A549 (cell line): ENCODE measurements around the gene FKBP3. TPM values are rescaled to one million over a fixed set of nuclear protein-coding genes. Genes with fewer than 3 reads are reported as not detected.

ENCODE experiments used
- ATAC-seq, 2 experiments: fragments of 200-7000 bp in 1 of 2; fragments of >200 bp in 1 of 2; cut with Nextera tagmentation in 1 of 2; cut with Tn5 transposase in 1 of 2; 3 replicates each; pipeline versions ENCODE4 v1.8.0 to v1.9.1; 2018 to 2020; ENCODE audit warnings: mild to moderate bottlenecking in 1 of 2, moderate library complexity in 1 of 2
- CTCF ChIA-PET: fragments of 300-600 bp; sonication (Branson Sonifier 250); formaldehyde crosslinking; extraction: SDS; loops from one replicate; lab custom pipeline; 2021; ENCODE audit warnings: antibody characterized with exemption, inconsistent platforms; lab: Yijun Ruan, JAX
- POLR2A ChIA-PET: fragments of 350-600 bp; formaldehyde crosslinking; extraction: SDS; loops from one replicate; lab custom pipeline; 2021; ENCODE audit warnings: antibody characterized with exemption, inconsistent platforms; lab: Yijun Ruan, JAX
- DNase-seq, 2 experiments: peaks; one replicate each; pipeline versions ENCODE4 v3.0.0 to v3.0.0-alpha.2; 2011 to 2016; ENCODE audit warnings: low read depth in 1 of 2, low spot score in 1 of 2
- FAIRE-seq: peaks from 2 replicates; lab custom pipeline; 2011; peaks lifted over from hg19 to GRCh38; lab: Jason Lieb, UNC
- H3K27ac ChIP-seq, 2 experiments: fragments of >200 bp; sonication (Bioruptor Twin); formaldehyde crosslinking; 3 replicates each; pipeline ENCODE4 v1.5.1; 2016 to 2017
- H3K4me1 ChIP-seq: fragments of >200 bp; sonication (Bioruptor Twin); formaldehyde crosslinking; 3 replicates; pipeline ENCODE4 v1.6.1; 2016
- H3K4me2 ChIP-seq: fragments of >200 bp; sonication (Bioruptor Twin); formaldehyde crosslinking; 3 replicates; pipeline ENCODE4 v1.6.1; 2016
- H3K4me3 ChIP-seq: fragments of >200 bp; sonication (Bioruptor Twin); formaldehyde crosslinking; 3 replicates; pipeline ENCODE4 v1.5.1; 2016
- H3K9me3 ChIP-seq: fragments of >200 bp; sonication (Bioruptor Twin); formaldehyde crosslinking; 3 replicates; pipeline ENCODE4 v1.6.1; 2016
- BCL3 ChIP-seq: fragments of >200 bp; sonication (Bioruptor Twin); formaldehyde crosslinking; IDR thresholded peaks from 3 replicates; pipeline ENCODE4 v1.6.1; 2016
- BHLHE40 ChIP-seq: IDR thresholded peaks from 2 replicates; pipeline ENCODE4 v1.6.1; 2012; ENCODE audit warnings: low read depth, low read length, inconsistent platforms
- CBX2 ChIP-seq: fragments of 200-600 bp; sonication (generic); IDR thresholded peaks from 2 replicates; pipeline ENCODE4 v1.6.1; 2016; ENCODE audit warnings: low read depth, mild to moderate bottlenecking, borderline replicate concordance
- CBX8 ChIP-seq: fragments of 200-600 bp; sonication (generic); IDR thresholded peaks from 2 replicates; pipeline ENCODE4 v1.6.1; 2016
- EHF ChIP-seq: fragments of 250-450 bp; sonication (Bioruptor Pico); IDR thresholded peaks from 2 replicates; pipeline ENCODE4 v1.5.0; 2020; ENCODE audit warnings: mild to moderate bottlenecking
- EP300 ChIP-seq, 2 experiments: fragments of >200 bp; sonication (Bioruptor Twin); formaldehyde crosslinking; IDR thresholded peaks; 2 replicates in 1 of 2; 3 replicates in 1 of 2; pipeline ENCODE4 v1.6.1; 2016 to 2017
- FOXS1 ChIP-seq: fragments of 250-450 bp; sonication (Bioruptor Pico); IDR thresholded peaks from 2 replicates; pipeline ENCODE4 v1.5.0; 2020; ENCODE audit warnings: mild to moderate bottlenecking, moderate library complexity
- GATA3 ChIP-seq: IDR thresholded peaks from 2 replicates; pipeline ENCODE4 v1.6.1; 2012; ENCODE audit warnings: borderline replicate concordance
- HDAC2 ChIP-seq: fragments of 200-600 bp; sonication (generic); IDR thresholded peaks from 2 replicates; pipeline ENCODE4 v1.6.1; 2016
- HEYL ChIP-seq: fragments of 250-450 bp; sonication (Bioruptor Pico); IDR thresholded peaks from 2 replicates; pipeline ENCODE4 v1.8.0; 2021; ENCODE audit warnings: mild to moderate bottlenecking, moderate library complexity
- HOXA7 ChIP-seq: fragments of 250-450 bp; sonication (Bioruptor Pico); IDR thresholded peaks from 2 replicates; pipeline ENCODE4 v1.5.0; 2020; ENCODE audit warnings: mild to moderate bottlenecking, moderate library complexity
- HOXB13 ChIP-seq: fragments of 250-450 bp; sonication (Bioruptor Pico); IDR thresholded peaks from 2 replicates; pipeline ENCODE4 v1.5.0; 2020; ENCODE audit warnings: low read depth, mild to moderate bottlenecking, moderate library complexity
- JUN ChIP-seq, 2 experiments: fragments of >200 bp; sonication (Bioruptor Twin); formaldehyde crosslinking; IDR thresholded peaks; 2 replicates in 1 of 2; 3 replicates in 1 of 2; pipeline ENCODE4 v1.6.1; 2016 to 2017
- JUNB ChIP-seq: fragments of >200 bp; sonication (Bioruptor Twin); formaldehyde crosslinking; IDR thresholded peaks from 2 replicates; pipeline ENCODE4 v1.6.1; 2016
- MAFK ChIP-seq: fragments of 450-650 bp; IDR thresholded peaks from 2 replicates; pipeline ENCODE4 v1.6.1; 2014; ENCODE audit not compliant: partially characterized antibody
- MAX ChIP-seq: IDR thresholded peaks from 2 replicates; pipeline ENCODE4 v1.6.1; 2012
- PBX3 ChIP-seq: IDR thresholded peaks from 2 replicates; pipeline ENCODE4 v1.6.1; 2012
- PHF8 ChIP-seq: fragments of 200-600 bp; sonication (generic); IDR thresholded peaks from 2 replicates; pipeline ENCODE4 v1.6.1; 2016; ENCODE audit warnings: low read depth, mild to moderate bottlenecking, antibody characterized with exemption, moderate library complexity, borderline replicate concordance
- POLR2AphosphoS2 ChIP-seq: conservative IDR thresholded peaks from 2 replicates; pipeline ENCODE4 v1.6.1; 2012; ENCODE audit warnings: low read length, improper control_type of control experiment, inconsistent platforms
- RAD21 ChIP-seq, 2 experiments: fragments of >200 bp in 1 of 2; sonication (Bioruptor Twin) in 1 of 2; formaldehyde crosslinking in 1 of 2; IDR thresholded peaks in 1 of 2; conservative IDR thresholded peaks in 1 of 2; 2 replicates in 1 of 2; 3 replicates in 1 of 2; pipeline ENCODE4 v1.6.1; 2012 to 2018; ENCODE audit warnings: inconsistent platforms in 1 of 2
- SREBF2 ChIP-seq: fragments of 450-650 bp; IDR thresholded peaks from 2 replicates; pipeline ENCODE4 v1.6.1; 2014; ENCODE audit warnings: mild to moderate bottlenecking, moderate library complexity
- USF2 ChIP-seq: fragments of 450-650 bp; IDR thresholded peaks from 2 replicates; pipeline ENCODE4 v1.6.1; 2014; ENCODE audit warnings: antibody characterized with exemption
- ZC3H11A ChIP-seq: fragments of 450-650 bp; IDR thresholded peaks from 2 replicates; pipeline ENCODE4 v1.6.1; 2014; ENCODE audit warnings: antibody characterized with exemption, mild to moderate bottlenecking
- ZFP36 ChIP-seq: fragments of 450-650 bp; IDR thresholded peaks from 2 replicates; pipeline ENCODE4 v1.6.1; 2014; ENCODE audit warnings: borderline replicate concordance; ENCODE audit not compliant: partially characterized antibody
- ZNF302 ChIP-seq: fragments of 250-450 bp; sonication (Bioruptor Pico); IDR thresholded peaks from 2 replicates; pipeline ENCODE4 v1.9.0; 2021; ENCODE audit warnings: inconsistent platforms, mild to moderate bottlenecking, moderate library complexity
- WGBS: methylation state at CpG from one replicate; pipeline ENCODE4 v1.1.6; 2017; ENCODE audit errors: missing lambda C conversion rate; 5-methylcytosine and 5-hydroxymethylcytosine counted together
- polyA plus RNA-seq, 4 experiments: library from polyadenylated mRNA; depleted of rRNA in 3 of 4; stranded (reverse); fragments of >200 nt; fragmentation: RNase III in 1 of 4; extraction: RNeasy Plus Mini Kit Qiagen cat#74134 plus additional on column Dnase treatment in 1 of 4; gene quantifications; 2 replicates in 3 of 4; 3 replicates in 1 of 4; pipeline ENCODE4 v1.2.3, GENCODE V29; 2011 to 2017

Gene FKBP3
- polyA plus RNA-seq, 2 of the 4 experiments (the other 2 are of a cell fraction) = 158 to 202 TPM

GRCh38 chr14:45156067-45156466 lies 21.8 kb upstream of the FKBP3 start:
- Histone ChIP-seq H3K9me3 (no peaks in the 10 kb centered on the region), H3K4me1 (no peaks in the 10 kb centered on the region), H3K27ac (no peak overlapping the region), H3K4me3 (no peak overlapping the region), H3K4me2 (no peak overlapping the region)
- ChIA-PET CTCF (no interaction called here), POLR2A (no interaction called here)
- DNase-seq (no peak), FAIRE-seq (no peak), ATAC-seq (no peak)
- TF ChIP-seq ZFP36 (no peak), HDAC2 (no peak), FOXS1 (CRISPR knock-in tag) (no peak), ZNF302 (CRISPR knock-in tag) (no peak), POLR2AphosphoS2 (no peak), EP300 (IDR thresholded peaks at IDR 0.05) (no peak), GATA3 (no peak)

GRCh38 chr14:45150386-45150890 lies 16.2 kb upstream of the FKBP3 start:
- no peak for DNase-seq
- no peak overlapping the region for H3K4me3 ChIP-seq
- WGBS = 92% methylated on average over 4 of the region's 4 CpGs
- TF ChIP-seq HEYL (CRISPR knock-in tag) (no peak), CBX8 (no peak), ZNF302 (CRISPR knock-in tag) (no peak), ZC3H11A (no peak), BHLHE40 (no peak), CBX2 (no peak), JUN (IDR thresholded peaks at IDR 0.05) (no peak), JUNB (no peak), PHF8 (no peak), BCL3 (no peak), MAFK (no peak), HOXB13 (CRISPR knock-in tag) (no peak), MAX (no peak), EHF (no peak), SREBF2 (no peak), PBX3 (no peak), POLR2AphosphoS2 (no peak), USF2 (no peak), HOXA7 (CRISPR knock-in tag) (no peak), RAD21 (conservative IDR thresholded peaks at IDR 0.05 in 1 of 2, IDR thresholded peaks at IDR 0.05 in 1 of 2) (no peak)
- TF ChIP-seq, all 56 proteins: peak for 0
- ATAC-seq (no peak), FAIRE-seq (no peak)
- Histone ChIP-seq H3K27ac (no peak overlapping the region), H3K4me1 (no peaks in the 10 kb centered on the region), H3K4me2 (no peak overlapping the region), H3K9me3 (no peaks in the 10 kb centered on the region)
- ChIA-PET POLR2A (no interaction called here), CTCF (interaction anchor here (1.6 kb wide), 1 partner anchor 118 kb away, joined by 4 read pairs; no protein-coding TSS in a partner anchor)
